ENCODE measurements around the gene FRMD4A. TPM values are rescaled to one million over a fixed set of nuclear protein-coding genes. Genes with fewer than 3 reads are reported as not detected.

The FRMD4A gene
- total RNA-seq, 1 experiment from 2014 or later = 7.0 TPM

- intact Hi-C loops (cut with micrococcal nuclease; ENCODE audit: unreplicated experiment) = no loop called here
- TF ChIP-seq CTCF (IDR thresholded peaks at IDR 0.05; ENCODE audit: unreplicated experiment) = no peak
- Mint-ChIP-seq H3K36me3 (ENCODE audit: insufficient read depth, unreplicated experiment) (no peaks in the 10 kb centered on the region), H3K4me3 (ENCODE audit: low read depth, unreplicated experiment) (no peak overlapping the region), H3K27me3 (ENCODE audit: unreplicated experiment) (peaks cover 8% of the 10 kb centered on the region), H3K4me1 (ENCODE audit: low read depth, unreplicated experiment) (no peaks in the 10 kb centered on the region), H3K27ac (ENCODE audit: unreplicated experiment) (no peak overlapping the region), H3K9me3 (ENCODE audit: low read depth, unreplicated experiment) (no peaks in the 10 kb centered on the region)
- no peak for DNase-seq
- CTCF ChIA-PET = no interaction called here
- BruUV-seq (replicated peaks) = no TSS peak
These were observed 422.2 kb downstream of the FRMD4A start for GRCh38 chr10:13908475-13908874.

GRCh38 chr10:13907570-13907969 lies 423.2 kb downstream of the FRMD4A start:
- Mint-ChIP-seq H3K9me3 (ENCODE audit: low read depth, unreplicated experiment) (no peaks in the 10 kb centered on the region), H3K4me3 (ENCODE audit: low read depth, unreplicated experiment) (no peak overlapping the region), H3K27ac (ENCODE audit: unreplicated experiment) (no peak overlapping the region), H3K36me3 (ENCODE audit: insufficient read depth, unreplicated experiment) (no peaks in the 10 kb centered on the region), H3K27me3 (ENCODE audit: unreplicated experiment) (peaks cover 8% of the 10 kb centered on the region), H3K4me1 (ENCODE audit: low read depth, unreplicated experiment) (no peaks in the 10 kb centered on the region)
- TF ChIP-seq CTCF (IDR thresholded peaks at IDR 0.05; ENCODE audit: unreplicated experiment) = no peak
- BruUV-seq (replicated peaks) = no TSS peak
- intact Hi-C loops (cut with micrococcal nuclease; ENCODE audit: unreplicated experiment) = no loop called here
- CTCF ChIA-PET = no interaction called here
- no peak for DNase-seq

GRCh38 chr10:13905281-13905680 lies 425.4 kb downstream of the FRMD4A start:
- intact Hi-C loops (cut with micrococcal nuclease; ENCODE audit: unreplicated experiment) = no loop called here
- no peak overlapping the region for H3K27ac Mint-ChIP-seq (ENCODE audit: unreplicated experiment)
- no TSS peak for BruUV-seq (replicated peaks)
- H3K4me3 Mint-ChIP-seq (ENCODE audit: low read depth, unreplicated experiment) = no peak overlapping the region
- no peak for TF ChIP-seq CTCF (IDR thresholded peaks at IDR 0.05; ENCODE audit: unreplicated experiment)
- H3K36me3 Mint-ChIP-seq (ENCODE audit: insufficient read depth, unreplicated experiment) = no peaks in the 10 kb centered on the region
- peaks cover 15% of the 10 kb centered on the region for H3K27me3 Mint-ChIP-seq (ENCODE audit: unreplicated experiment)
- CTCF ChIA-PET = no interaction called here
- DNase-seq = no peak
- no peaks in the 10 kb centered on the region for H3K4me1 Mint-ChIP-seq (ENCODE audit: low read depth, unreplicated experiment)
- no peaks in the 10 kb centered on the region for H3K9me3 Mint-ChIP-seq (ENCODE audit: low read depth, unreplicated experiment)

- intact Hi-C loops (cut with micrococcal nuclease; ENCODE audit: unreplicated experiment) = no loop called here
- DNase-seq = no peak
- Mint-ChIP-seq H3K27me3 (ENCODE audit: unreplicated experiment) (peaks cover 15% of the 10 kb centered on the region), H3K27ac (ENCODE audit: unreplicated experiment) (no peak overlapping the region), H3K4me3 (ENCODE audit: low read depth, unreplicated experiment) (no peak overlapping the region), H3K9me3 (ENCODE audit: low read depth, unreplicated experiment) (no peaks in the 10 kb centered on the region), H3K4me1 (ENCODE audit: low read depth, unreplicated experiment) (no peaks in the 10 kb centered on the region), H3K36me3 (ENCODE audit: insufficient read depth, unreplicated experiment) (no peaks in the 10 kb centered on the region)
- BruUV-seq (replicated peaks) = no TSS peak
- no peak for TF ChIP-seq CTCF (IDR thresholded peaks at IDR 0.05; ENCODE audit: unreplicated experiment)
- CTCF ChIA-PET = no interaction called here
These were observed 426.7 kb downstream of the FRMD4A start for GRCh38 chr10:13904064-13904463.
